ENCODE results near the gene CCN5.
"Not testable (repeated sequence)": the region's sequence is repeated elsewhere in the genome, so short reads cannot be mapped to it uniquely, and the experiment has no call there.

CCN5 gene

GRCh38 chr20:44695674-44696300 lies 19.4 kb upstream of the CCN5 start:
- DNase-seq, result no peak

GRCh38 chr20:44696315-44696714 lies 18.9 kb upstream of the CCN5 start:
- DNase-seq, result no peak

GRCh38 chr20:44697041-44697440 lies 18.1 kb upstream of the CCN5 start:
- not testable (repeated sequence) for DNase-seq

- no peak for DNase-seq
These were observed 16.8 kb upstream of the CCN5 start for GRCh38 chr20:44698351-44698750.

- no peak for DNase-seq
These were observed 14.9 kb upstream of the CCN5 start for GRCh38 chr20:44700306-44700705.

GRCh38 chr20:44701118-44701857 lies 13.9 kb upstream of the CCN5 start:
- no peak for DNase-seq

- DNase-seq, result no peak
These were observed 13.3 kb upstream of the CCN5 start for GRCh38 chr20:44701858-44702256.

- DNase-seq, result no peak
These were observed 12.4 kb upstream of the CCN5 start for GRCh38 chr20:44702776-44703175.

GRCh38 chr20:44703183-44703925 lies 11.8 kb upstream of the CCN5 start:
- no peak for DNase-seq

GRCh38 chr20:44703956-44704488 lies 11.1 kb upstream of the CCN5 start:
- DNase-seq, result no peak

- no peak for DNase-seq
These were observed 10.6 kb upstream of the CCN5 start for GRCh38 chr20:44704551-44704971.

GRCh38 chr20:44705364-44706094 lies 9.6 kb upstream of the CCN5 start:
- no peak for DNase-seq

GRCh38 chr20:44706301-44707017 lies 8.7 kb upstream of the CCN5 start:
- DNase-seq, result no peak

- no peak for DNase-seq
These were observed 8.1 kb upstream of the CCN5 start for GRCh38 chr20:44707018-44707579.

- DNase-seq, result no peak
These were observed 5.8 kb upstream of the CCN5 start for GRCh38 chr20:44709380-44709779.

GRCh38 chr20:44709797-44710196 lies 5.4 kb upstream of the CCN5 start:
- no peak for DNase-seq

GRCh38 chr20:44711237-44711636 lies 3.9 kb upstream of the CCN5 start:
- no peak for DNase-seq

- no peak for DNase-seq
These were observed 968 bp upstream of the CCN5 start for GRCh38 chr20:44714102-44714700.

- DNase-seq, result no peak
These were observed 535 bp downstream of the CCN5 start for GRCh38 chr20:44715499-44716308.

GRCh38 chr20:44716309-44717106 lies 1.3 kb downstream of the CCN5 start:
- no peak for DNase-seq
